ENCODE results near the gene ABTB2.

DNA sequence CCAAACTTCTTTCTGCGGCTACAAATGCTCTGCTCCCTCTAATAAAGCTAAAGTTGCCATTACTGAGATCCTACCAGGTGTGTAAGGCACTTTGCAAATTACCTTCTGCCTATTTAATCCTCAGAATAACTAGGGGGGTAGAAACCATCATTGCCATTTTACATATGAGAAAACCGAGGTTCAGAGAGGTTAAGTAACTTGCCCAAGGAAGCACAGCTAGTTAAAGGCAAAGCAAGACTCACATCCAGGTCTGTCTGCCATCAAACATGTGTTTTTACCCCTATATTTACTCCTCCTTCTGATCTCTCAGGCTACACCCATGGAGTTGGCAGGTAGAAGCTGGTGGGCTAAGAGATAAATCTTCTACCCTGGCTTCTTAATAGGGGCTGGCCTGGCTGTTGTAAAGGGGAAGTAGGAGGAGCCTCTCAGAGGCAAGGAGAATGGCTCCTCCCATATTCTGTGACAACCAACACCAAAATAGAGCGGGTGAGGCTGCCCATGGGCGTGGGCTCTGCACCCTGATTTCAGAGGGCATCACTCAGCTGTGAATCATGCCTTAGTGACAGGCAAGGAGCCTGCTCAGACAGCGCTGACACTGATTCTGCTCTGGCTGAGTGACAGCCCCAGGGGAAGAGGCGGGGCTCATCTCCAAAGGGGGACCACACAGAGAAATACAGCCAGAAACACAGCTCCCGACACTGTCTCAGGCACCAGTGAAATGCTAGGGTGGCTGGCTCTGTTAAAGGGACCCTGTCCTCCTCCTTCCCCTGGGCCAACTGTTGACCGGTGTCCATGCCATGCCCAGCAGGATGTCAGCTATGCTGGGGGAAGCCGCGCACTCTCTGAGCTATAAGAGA lies 106.8 kb downstream of the ABTB2 start:
- TF ChIP-seq SP1 (IDR thresholded peaks at IDR 0.05; ENCODE audit: low read depth, low read length) (no peak), CHD2 (IDR thresholded peaks at IDR 0.05; ENCODE audit: low read length) (no peak), EP300 (IDR thresholded peaks at IDR 0.05; ENCODE audit: borderline replicate concordance in 1 of 2, low read depth in 2 of 2, low read length in 2 of 2) (no peak), CREB1 (IDR thresholded peaks at IDR 0.05) (no peak), ZNF274 (IDR thresholded peaks at IDR 0.05; ENCODE audit: borderline replicate concordance, extremely low read depth, low read length) (no peak), CEBPB (IDR thresholded peaks at IDR 0.05; ENCODE audit: low read depth, low read length) (no peak), SIN3A (conservative IDR thresholded peaks at IDR 0.05 in 1 of 2, IDR thresholded peaks at IDR 0.05 in 1 of 2; ENCODE audit: low read depth in 1 of 2, low read length in 2 of 2) (no peak), YY1 (IDR thresholded peaks at IDR 0.05; ENCODE audit: low read depth, low read length) (no peak), SRF (IDR thresholded peaks at IDR 0.05; ENCODE audit: low read depth, low read length) (no peak), PHF8 (conservative IDR thresholded peaks at IDR 0.05; ENCODE audit: low read depth, low read length) (no peak)
- TF ChIP-seq, protein P1, sequence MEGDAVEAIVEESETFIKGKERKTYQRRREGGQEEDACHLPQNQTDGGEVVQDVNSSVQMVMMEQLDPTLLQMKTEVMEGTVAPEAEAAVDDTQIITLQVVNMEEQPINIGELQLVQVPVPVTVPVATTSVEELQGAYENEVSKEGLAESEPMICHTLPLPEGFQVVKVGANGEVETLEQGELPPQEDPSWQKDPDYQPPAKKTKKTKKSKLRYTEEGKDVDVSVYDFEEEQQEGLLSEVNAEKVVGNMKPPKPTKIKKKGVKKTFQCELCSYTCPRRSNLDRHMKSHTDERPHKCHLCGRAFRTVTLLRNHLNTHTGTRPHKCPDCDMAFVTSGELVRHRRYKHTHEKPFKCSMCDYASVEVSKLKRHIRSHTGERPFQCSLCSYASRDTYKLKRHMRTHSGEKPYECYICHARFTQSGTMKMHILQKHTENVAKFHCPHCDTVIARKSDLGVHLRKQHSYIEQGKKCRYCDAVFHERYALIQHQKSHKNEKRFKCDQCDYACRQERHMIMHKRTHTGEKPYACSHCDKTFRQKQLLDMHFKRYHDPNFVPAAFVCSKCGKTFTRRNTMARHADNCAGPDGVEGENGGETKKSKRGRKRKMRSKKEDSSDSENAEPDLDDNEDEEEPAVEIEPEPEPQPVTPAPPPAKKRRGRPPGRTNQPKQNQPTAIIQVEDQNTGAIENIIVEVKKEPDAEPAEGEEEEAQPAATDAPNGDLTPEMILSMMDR (IDR thresholded peaks at IDR 0.05; ENCODE audit: control extremely low read depth in 1 of 3, insufficient read depth in 1 of 3, low read depth in 1 of 3, low read length in 3 of 3): no peak
- TF ChIP-seq, protein P2, sequence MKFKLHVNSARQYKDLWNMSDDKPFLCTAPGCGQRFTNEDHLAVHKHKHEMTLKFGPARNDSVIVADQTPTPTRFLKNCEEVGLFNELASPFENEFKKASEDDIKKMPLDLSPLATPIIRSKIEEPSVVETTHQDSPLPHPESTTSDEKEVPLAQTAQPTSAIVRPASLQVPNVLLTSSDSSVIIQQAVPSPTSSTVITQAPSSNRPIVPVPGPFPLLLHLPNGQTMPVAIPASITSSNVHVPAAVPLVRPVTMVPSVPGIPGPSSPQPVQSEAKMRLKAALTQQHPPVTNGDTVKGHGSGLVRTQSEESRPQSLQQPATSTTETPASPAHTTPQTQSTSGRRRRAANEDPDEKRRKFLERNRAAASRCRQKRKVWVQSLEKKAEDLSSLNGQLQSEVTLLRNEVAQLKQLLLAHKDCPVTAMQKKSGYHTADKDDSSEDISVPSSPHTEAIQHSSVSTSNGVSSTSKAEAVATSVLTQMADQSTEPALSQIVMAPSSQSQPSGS (IDR thresholded peaks at IDR 0.05; ENCODE audit: low read length): no peak
